ENCODE measurements around the gene SPEM2.

DNA sequence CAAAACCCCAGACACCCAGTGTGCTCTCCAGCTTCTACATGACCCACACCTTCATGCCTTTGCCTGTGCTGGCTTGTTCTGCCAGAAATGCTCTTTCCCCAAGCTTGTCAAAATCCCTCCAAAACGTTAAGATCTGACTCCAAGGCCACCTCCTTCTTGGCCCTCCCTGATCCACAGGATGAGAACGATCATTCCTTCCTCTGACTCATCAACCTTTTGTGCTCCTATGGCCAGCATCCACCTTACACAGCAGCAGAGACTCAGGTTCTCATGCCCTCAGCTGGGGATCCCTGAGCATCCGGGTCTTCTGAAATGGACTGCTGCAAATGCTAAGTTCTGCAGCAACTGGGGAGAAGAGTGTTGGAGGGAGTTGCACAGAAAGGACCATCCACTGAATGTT lies 51.1 kb downstream of the SPEM2 start:
- TF ChIP-seq EZH2phosphoT487 (IDR thresholded peaks at IDR 0.05; ENCODE audit: borderline replicate concordance, low read length): no peak
- TF ChIP-seq CTCF (conservative IDR thresholded peaks at IDR 0.05; ENCODE audit: low read depth, low read length): no peak
